Astrocyte of the spinal cord (primary cell): Measurements from ENCODE around the gene NUDT21.

Experiments used
- DNase-seq: peaks from one replicate; pipeline ENCODE4 v3.0.0; 2011; ENCODE audit warnings: low read depth, low spot score
- H3K4me3 ChIP-seq: 2 replicates; pipeline ENCODE4 v1.5.1; 2011; ENCODE audit warnings: low read depth, mild to moderate bottlenecking, low read length, moderate library complexity
- in situ Hi-C: cut with HindIII; loops from 2 replicates; pipeline ENCODE4 v1.10.0; 2017; ENCODE audit warnings: low sequenced_read_pairs
- TF ChIP-seq, protein P1 (sequence below): IDR thresholded peaks from 2 replicates; pipeline ENCODE4 v1.5.1; 2012; ENCODE audit warnings: low read depth, mild to moderate bottlenecking, low read length, inconsistent platforms

The NUDT21 gene

DNA sequence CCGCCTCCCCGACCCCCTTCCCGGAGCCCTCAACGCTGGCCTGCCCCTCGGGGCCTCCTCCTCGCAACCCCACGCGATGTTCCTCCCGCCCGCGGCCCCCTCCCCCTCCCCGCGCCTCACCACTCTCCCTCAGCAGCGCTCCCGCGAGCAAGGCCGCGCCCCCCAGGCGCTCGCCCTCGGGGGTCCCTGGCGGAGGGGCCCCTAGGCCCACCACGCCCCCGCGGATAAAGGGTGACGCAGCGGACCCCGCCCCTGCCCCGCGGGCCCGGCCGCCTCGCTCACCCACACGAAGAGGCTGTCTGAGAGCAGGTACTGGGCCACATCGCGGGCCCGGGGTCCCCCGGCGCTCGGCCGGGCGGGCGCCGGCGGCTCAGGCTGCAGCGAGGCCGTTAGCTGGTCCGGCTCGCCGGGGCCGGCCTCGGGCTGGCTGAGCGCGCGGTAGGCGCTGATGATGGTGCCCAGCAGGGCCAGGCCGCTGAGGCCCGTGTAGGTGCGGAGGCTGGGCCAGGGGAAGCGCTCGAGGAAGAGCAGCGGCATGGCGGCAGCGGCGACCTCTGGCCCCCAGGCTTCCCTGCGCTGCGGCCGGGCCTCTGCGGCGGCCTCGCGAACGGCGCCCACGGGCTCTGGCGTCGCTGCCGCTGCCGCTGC is 26.2 kb downstream of the NUDT21 start:
- H3K4me3 ChIP-seq = peak overlapping the region; percentile 71
- peak; percentile 5 for DNase-seq
- TF ChIP-seq, protein P1, sequence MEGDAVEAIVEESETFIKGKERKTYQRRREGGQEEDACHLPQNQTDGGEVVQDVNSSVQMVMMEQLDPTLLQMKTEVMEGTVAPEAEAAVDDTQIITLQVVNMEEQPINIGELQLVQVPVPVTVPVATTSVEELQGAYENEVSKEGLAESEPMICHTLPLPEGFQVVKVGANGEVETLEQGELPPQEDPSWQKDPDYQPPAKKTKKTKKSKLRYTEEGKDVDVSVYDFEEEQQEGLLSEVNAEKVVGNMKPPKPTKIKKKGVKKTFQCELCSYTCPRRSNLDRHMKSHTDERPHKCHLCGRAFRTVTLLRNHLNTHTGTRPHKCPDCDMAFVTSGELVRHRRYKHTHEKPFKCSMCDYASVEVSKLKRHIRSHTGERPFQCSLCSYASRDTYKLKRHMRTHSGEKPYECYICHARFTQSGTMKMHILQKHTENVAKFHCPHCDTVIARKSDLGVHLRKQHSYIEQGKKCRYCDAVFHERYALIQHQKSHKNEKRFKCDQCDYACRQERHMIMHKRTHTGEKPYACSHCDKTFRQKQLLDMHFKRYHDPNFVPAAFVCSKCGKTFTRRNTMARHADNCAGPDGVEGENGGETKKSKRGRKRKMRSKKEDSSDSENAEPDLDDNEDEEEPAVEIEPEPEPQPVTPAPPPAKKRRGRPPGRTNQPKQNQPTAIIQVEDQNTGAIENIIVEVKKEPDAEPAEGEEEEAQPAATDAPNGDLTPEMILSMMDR = no peak
- in situ Hi-C loops = no loop called here

DNA sequence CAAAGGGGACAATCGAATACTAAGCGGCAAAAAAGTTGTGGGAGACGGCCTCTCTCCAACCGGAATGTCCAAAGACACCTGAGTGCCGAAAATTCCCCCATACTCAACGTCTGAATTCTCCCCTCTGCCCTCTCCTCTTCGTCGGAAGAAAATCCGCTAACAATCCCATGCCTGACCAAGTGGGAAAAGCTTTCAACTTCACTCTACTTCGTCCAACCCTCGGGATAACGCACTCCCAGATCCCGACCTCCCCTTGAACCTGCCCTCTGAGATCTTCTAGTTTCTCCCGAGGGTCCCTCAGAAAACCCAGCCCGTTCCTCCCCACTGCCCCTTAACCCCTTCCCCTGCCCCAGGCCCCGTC is 26.7 kb downstream of the NUDT21 start:
- DNase-seq = no peak
- TF ChIP-seq, protein P1 = no peak
- peak overlapping the region; percentile 71 for H3K4me3 ChIP-seq
- in situ Hi-C loops = no loop called here

DNA sequence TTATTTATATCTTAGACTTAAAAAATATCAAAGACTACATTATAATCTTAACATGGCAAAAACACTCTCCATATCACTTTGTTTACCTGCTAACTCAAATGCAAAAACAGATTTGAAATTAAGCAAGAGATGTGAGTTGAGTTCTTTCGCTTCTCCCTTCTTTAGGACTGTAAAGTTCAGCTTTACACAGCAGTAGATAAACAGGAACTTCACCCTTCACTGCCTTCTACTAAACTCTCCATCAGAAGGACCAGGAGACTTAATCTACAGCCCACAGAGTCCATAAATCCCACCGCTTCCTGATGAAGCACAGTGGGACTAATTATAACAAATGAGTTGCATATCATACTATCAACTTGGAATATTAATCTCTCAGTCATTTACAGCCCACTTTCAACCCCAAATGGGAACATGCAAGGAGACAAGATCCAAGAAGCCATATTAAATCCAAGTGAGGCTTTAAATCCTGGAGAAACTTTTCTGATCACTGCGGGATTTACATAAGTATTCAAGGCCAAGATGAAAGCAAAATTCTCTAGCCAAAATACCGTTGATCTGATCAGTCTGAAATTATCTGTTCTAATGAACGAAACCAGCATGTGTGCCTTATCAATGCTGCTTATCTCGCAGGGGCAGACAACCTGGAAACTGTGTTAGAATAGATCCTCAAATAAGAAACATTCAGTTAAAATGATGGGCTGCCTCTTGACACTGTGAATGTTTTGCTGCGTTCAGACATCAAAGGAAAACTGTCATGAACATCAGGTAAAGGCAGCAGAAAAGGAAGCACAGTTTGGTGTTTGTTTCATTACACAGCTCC is 27.3 kb downstream of the NUDT21 start:
- in situ Hi-C loops = no loop called here
- H3K4me3 ChIP-seq = peak overlapping the region; percentile 71
- peak; percentile 10 for DNase-seq
- TF ChIP-seq, protein P1 = no peak

DNA sequence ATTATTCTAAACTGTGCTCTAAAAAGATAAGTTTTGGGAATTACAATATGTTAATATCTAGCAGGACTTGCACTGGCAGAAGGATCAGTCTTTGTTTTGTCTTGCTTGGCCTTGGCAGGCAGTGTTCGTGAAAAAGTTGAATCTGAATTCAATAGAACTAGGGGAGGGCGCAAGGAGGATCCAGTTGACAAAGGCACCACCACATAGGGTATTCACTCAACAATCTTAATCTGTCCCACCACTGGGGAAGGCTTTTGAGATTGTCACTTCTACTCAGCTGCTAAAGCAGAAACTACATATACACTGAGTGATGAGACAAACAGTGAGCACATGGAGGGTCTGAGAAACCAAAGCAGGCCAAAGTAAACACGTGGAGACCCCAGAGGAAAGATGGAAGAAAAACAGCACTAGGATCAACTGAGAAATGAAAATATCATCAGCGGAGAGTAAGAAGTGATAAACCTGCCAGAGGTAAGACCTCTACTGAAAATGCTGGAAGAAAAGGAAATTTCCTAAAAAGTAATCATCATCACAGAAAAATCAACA is 28.2 kb downstream of the NUDT21 start:
- no peak overlapping the region for H3K4me3 ChIP-seq
- in situ Hi-C loops = no loop called here
- DNase-seq = no peak
- TF ChIP-seq, protein P1 = no peak

DNA sequence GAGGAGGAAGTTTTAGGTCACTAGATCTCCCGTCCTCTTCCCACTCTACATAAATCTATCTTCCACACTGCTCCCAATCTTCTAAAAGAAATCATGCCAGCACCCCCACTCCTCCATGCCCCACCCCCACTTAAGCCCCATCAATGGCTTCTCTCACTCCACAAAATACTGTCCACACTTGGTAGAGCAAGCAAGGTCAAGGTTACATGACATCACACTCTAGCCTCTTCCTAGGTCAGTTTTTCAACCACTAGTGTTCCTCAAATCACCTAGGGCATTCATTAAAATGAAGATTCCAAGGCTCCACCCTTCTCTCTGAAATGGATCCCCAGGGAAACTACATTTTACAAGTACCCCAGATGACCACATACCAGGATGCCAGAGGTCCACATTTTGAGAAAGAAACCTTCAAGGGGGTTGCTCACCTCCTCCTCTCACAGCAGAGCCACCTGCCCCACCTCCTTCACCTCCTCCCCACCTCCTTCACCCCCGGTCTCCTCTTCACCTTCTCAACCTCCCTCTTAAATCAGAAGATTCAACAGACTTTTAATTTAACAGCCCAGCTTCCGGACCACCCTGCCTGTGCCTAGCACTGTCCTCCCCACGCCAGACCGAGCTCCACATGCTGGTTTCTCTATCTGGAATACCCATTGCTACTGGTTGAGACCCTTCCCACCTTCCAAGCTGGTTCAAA is 29.0 kb downstream of the NUDT21 start:
- no peak for DNase-seq
- in situ Hi-C loops = no loop called here
- TF ChIP-seq, protein P1 = no peak
- H3K4me3 ChIP-seq = no peak overlapping the region

DNA sequence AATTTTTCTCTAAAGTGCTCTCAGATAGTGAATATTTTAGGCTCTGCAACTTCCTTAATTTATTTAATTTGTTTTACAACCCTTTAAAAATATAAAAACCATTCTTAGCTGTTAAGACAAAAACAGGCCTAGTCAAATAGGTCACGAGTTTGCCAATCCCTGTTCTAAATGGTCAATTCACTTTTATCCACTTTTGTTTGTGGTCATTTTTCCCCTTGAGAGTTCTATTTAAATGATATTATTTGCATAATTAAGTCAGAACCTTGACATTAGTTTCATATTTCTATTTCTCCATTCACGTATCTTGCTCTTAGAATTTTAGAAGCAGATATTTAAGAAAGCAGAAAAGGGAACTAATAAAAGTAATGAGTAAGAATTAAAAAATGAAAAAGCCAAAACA is 29.8 kb downstream of the NUDT21 start:
- DNase-seq = no peak
- in situ Hi-C loops = no loop called here
- no peak overlapping the region for H3K4me3 ChIP-seq
- TF ChIP-seq, protein P1 = no peak
